ENCODE measurements around the gene OR2A5. TPM values are rescaled to one million over a fixed set of nuclear protein-coding genes. Genes with fewer than 3 reads are reported as not detected.
"Not testable (repeated sequence)": the region's sequence is repeated elsewhere in the genome, so short reads cannot be mapped to it uniquely, and the experiment has no call there.

OR2A5 gene
- total RNA-seq: not detected in 2 replicates

- DNase-seq (ENCODE audit: low read depth): no peak
These were observed at the start of gene OR2A5 for GRCh38 chr7:144048648-144049047. Gene OR2A5 (plus strand): TSS chr7:144048948. CDS start chr7:144050402, 1,454 bp downstream.

- no peak for DNase-seq (ENCODE audit: low read depth)
These were observed 48.7 kb upstream of the OR2A5 start, which contains the start of gene OR6B1 for GRCh38 chr7:144000020-144000419. Gene OR6B1 (plus strand): TSS chr7:144000320. CDS start chr7:144003997, 3,677 bp downstream.

- no peak for DNase-seq (ENCODE audit: low read depth)
These were observed 47.2 kb upstream of the OR2A5 start for GRCh38 chr7:144001543-144001942.

- no peak for DNase-seq (ENCODE audit: low read depth)
These were observed 44.0 kb upstream of the OR2A5 start for GRCh38 chr7:144004703-144005102.

GRCh38 chr7:144006029-144006691, 42.6 kb upstream of the OR2A5 start:
- DNase-seq (ENCODE audit: low read depth): no peak

GRCh38 chr7:144006692-144007042, 42.1 kb upstream of the OR2A5 start:
- no peak for DNase-seq (ENCODE audit: low read depth)

- no peak for DNase-seq (ENCODE audit: low read depth)
These were observed 39.4 kb upstream of the OR2A5 start for GRCh38 chr7:144009361-144009760.

GRCh38 chr7:144010061-144010460, 38.7 kb upstream of the OR2A5 start:
- not testable (repeated sequence) for DNase-seq (ENCODE audit: low read depth)

- DNase-seq (ENCODE audit: low read depth): not testable (repeated sequence)
These were observed 37.9 kb upstream of the OR2A5 start for GRCh38 chr7:144010821-144011220.

- no peak for DNase-seq (ENCODE audit: low read depth)
These were observed 37.1 kb upstream of the OR2A5 start for GRCh38 chr7:144011458-144012230.

- no peak for DNase-seq (ENCODE audit: low read depth)
These were observed 30.7 kb upstream of the OR2A5 start for GRCh38 chr7:144018065-144018464.

GRCh38 chr7:144019457-144019856, 29.3 kb upstream of the OR2A5 start:
- peak; percentile 38 for DNase-seq (ENCODE audit: low read depth)

- DNase-seq (ENCODE audit: low read depth): no peak
These were observed 28.4 kb upstream of the OR2A5 start for GRCh38 chr7:144020340-144020739.

GRCh38 chr7:144022169-144022568, 26.6 kb upstream of the OR2A5 start:
- no peak for DNase-seq (ENCODE audit: low read depth)

- no peak for DNase-seq (ENCODE audit: low read depth)
These were observed 25.4 kb upstream of the OR2A5 start for GRCh38 chr7:144023171-144023827.

- DNase-seq (ENCODE audit: low read depth): no peak
These were observed 24.5 kb upstream of the OR2A5 start for GRCh38 chr7:144024213-144024612.

GRCh38 chr7:144026203-144026883, 22.4 kb upstream of the OR2A5 start:
- DNase-seq (ENCODE audit: low read depth): no peak

- DNase-seq (ENCODE audit: low read depth): peak; percentile 49
These were observed 21.7 kb upstream of the OR2A5 start for GRCh38 chr7:144027070-144027469.

- DNase-seq (ENCODE audit: low read depth): no peak
These were observed 20.8 kb upstream of the OR2A5 start for GRCh38 chr7:144027974-144028373.

GRCh38 chr7:144028547-144028946, 20.2 kb upstream of the OR2A5 start:
- no peak for DNase-seq (ENCODE audit: low read depth)

- DNase-seq (ENCODE audit: low read depth): no peak
These were observed 16.2 kb upstream of the OR2A5 start for GRCh38 chr7:144032516-144032915.
